ENCODE data around the gene UQCR11.

The UQCR11 gene

DNA sequence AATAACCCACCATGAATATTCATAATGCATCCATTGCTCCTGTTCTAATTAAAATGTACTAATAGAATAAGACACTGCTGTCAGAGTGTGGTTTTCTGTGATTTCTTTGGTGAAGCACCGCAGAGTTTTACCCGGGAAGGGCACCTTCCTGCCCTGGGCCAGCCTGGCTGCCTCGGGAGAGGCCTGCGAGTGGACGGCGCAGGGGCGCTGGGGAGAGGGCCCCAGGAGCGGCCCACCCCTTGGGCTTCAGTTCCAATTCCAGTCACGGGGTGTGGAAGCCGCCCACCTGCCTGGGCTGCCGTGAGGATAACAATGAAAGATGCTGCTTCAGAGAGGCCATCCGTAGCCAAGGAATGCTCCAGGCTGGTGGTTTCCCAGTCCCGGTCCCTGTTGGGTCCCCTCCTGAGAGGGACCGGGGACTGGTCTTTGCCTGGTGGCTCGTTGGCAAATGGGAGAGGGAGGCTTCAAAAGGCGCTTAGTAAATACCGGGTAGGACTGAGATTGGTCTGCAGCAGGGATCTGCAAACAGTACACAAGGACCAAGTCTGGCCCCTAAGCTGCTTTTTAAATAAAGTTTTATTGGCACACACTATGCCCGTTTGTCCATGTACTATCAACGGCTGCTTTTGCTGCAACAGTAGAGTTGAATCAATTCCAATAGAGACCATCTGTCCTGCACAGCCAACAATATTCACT is 29.1 kb upstream of the UQCR11 start:
- no peak for DNase-seq

GRCh38 chr19:1633269-1633826 is 28.1 kb upstream of the UQCR11 start:
- no peak for DNase-seq

DNA sequence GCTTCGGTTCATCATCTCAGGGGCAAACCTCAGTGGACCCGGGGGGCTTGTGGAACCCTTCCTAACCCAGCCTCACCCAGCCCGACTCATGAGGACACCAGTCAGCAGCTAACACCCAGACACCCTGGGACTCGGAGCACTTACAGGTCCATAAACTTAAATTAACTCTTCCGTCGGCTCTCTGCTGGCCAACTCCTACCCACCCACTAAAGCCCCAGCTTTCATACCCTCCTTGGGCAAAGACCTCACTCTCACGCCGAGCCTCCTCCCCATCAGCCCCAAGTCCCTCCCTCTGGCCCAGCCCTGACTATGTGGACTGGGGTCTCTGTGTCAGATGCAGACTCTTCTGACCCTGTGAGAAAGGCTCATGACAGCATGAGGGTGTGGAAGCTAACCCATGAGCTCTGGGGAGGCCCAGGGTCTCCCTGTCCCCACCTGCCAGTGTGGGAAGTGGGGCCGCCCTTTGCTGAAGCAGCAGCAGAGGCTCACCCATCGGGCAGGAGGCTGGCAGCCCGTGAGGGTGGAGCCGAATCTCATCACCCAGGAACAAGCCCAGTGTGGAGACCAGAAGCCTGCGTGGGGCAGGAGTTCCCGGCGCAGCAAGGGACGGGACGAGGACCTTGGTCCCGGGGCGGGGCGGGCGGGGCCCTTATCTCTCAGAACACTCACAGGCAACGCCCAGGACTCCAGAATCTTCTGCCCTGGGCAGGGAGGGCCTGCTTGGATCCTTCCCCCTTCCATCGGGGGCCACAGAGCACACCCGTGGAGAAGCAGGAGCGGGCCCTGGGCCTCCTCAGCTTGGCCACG is 27.4 kb upstream of the UQCR11 start:
- DNase-seq, result no peak

GRCh38 chr19:1631557-1632100 is 26.4 kb upstream of the UQCR11 start:
- no peak for DNase-seq

- DNase-seq, result no peak
Observed at GRCh38 chr19:1630811-1631210, 25.5 kb upstream of the UQCR11 start.

- DNase-seq, result no peak
Observed at GRCh38 chr19:1630012-1630411, 24.8 kb upstream of the UQCR11 start.

DNA sequence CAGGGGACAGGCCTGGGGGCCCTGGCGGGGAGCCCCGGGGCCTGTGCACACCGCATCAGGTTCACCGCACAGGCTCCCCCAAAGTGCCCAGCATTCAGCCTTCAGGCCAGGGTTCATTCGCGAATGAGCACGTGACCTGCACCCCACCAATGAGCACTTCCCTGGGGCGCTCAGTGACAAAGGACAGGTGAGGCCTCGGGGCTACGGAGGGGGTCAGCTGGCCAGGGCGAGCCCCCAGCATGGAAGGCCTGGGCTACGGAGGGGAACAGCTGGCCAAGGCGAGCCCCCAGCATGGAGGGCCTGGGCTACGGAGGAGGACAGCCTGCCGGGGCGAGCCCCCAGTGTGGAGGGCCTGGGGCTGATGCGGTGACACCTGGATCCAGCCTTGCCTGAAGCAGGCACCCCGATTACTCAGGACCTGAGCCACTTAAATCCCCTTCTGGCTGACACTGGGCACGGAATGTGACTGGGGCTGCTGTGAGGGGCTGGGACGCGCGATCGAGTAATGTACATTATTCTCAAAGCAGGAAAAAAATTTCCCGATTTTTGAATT is 24.1 kb upstream of the UQCR11 start:
- no peak for DNase-seq

DNA sequence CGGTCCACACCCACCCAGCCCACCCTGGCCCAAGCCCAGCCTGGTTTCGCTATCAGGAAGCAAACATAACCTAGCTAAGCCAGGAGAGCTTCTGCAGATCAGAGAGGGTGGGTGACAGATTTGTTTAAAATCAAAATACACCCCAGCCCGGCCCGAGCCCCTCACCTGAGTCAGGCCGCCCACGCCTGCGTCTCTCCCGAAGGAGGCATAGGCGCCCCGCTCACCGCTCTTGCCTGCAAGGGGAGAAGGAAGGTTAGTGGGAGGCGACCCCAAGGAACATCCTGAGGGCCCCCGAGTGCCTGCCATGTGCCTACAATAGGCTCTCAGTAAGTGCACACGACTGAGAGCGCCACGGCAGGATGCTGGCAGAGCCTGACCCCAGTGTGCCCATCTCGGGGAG is 21.9 kb upstream of the UQCR11 start:
- DNase-seq, result no peak

- no peak for DNase-seq
Observed at GRCh38 chr19:1626417-1627010, 21.3 kb upstream of the UQCR11 start.

DNA sequence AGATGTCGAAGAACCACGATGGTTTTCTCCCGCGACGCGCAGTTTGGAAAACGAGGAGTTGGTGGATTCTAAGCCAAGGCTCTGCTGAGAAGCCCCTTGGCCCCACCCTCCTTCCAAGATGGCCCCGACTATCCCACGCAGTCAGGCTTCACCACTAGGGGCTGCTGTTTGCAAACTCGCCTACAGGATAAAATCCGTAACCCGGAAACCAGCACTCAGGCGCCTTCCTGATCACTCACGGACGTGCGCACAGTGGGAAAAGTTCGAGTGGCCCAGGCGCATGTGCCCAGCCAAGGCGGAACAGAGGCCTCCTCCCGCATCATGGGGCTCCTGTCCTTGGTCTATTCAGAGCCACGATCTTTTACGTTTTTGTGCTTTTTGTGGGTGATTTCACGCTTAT is 19.2 kb upstream of the UQCR11 start:
- DNase-seq, result no peak

GRCh38 chr19:1622541-1622940 is 17.3 kb upstream of the UQCR11 start:
- DNase-seq, result no peak

DNA sequence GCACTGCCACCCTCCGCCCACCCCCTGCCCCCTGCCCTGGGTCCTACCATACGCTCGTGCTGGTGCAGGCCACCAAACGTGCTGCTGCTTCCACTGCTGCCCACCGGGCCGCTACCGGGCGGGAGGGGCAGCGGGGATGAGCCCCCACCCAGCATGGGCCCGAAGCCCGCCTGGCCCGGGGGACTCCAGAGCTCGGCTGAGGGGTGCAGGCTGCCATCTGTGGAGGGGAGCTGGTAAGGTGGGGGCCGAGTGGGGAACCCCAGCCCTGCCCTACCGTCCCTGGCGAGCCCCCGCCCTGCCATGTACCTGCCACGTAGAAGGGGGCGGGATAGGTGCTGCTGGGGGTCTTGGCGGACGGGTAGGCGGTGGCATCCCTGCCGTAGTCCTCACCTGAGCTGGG is 16.7 kb upstream of the UQCR11 start:
- DNase-seq, result no peak

- no peak for DNase-seq
Observed at GRCh38 chr19:1621574-1621973, 16.3 kb upstream of the UQCR11 start.

- no peak for DNase-seq
Observed at GRCh38 chr19:1621021-1621420, 15.8 kb upstream of the UQCR11 start.

- no peak for DNase-seq
Observed at GRCh38 chr19:1620502-1620901, 15.2 kb upstream of the UQCR11 start.

GRCh38 chr19:1619703-1620102 is 14.4 kb upstream of the UQCR11 start:
- no peak for DNase-seq

DNA sequence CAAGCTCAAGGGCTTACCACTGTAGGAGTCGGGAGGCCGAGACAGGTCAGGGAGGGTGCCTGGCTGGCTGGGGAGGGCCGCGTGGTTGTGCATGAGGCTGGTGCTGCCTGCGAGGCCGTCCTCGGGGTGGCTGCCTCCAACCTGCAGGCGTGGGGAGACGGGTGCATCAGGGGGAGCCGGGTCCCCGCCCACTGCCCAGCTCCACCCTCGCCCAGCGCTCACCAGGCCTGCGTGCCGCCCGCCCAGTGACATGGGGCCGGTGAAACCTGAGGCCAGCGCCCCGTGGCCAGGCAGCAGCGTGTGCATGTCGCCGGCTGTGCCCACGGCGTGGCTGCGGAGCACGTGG is 13.8 kb upstream of the UQCR11 start:
- no peak for DNase-seq

DNA sequence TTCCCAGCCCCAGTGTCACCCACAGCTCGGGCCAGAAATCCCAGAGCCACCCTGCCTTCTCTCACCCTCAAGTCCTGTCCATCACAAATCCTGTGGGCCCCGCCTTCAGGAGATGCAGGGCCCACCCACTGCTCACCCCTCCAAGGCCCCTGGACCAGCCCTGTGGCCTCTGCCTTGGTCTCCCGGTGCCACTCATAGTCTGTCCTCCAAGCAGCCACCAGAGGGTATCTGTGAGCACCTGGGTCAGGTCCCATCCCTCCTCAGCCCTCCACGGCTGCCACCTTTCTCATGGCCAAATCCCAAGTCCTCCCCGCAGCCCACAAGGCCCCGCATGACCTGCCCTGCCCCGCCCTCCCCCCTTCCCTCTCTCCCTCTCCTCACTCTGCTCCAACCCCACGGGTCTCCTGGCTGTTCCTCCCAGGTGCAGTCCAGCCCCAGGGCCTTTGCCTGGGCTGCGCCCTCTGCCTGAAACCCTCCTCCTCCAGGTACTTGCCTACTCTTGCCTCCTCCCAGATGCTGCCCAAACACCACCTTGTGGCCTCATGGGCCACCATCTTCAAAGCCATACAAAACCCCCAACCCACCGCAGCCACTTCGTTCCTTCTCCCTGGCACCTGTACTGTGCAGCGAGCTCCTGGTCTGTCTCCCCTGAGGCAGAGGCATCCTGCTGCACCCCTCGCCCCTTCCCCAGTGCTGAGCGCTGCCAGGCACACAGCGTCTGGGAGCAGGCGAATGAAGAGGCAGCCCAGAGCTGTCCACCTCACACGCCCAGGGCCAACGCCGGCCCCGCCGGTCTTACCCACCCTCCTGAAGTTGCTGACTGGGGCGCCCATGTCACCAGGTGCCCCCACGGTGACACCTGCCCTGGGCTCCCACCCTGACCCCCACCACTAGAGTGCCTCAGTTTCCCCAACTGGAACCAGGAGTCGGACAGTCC is 13.2 kb upstream of the UQCR11 start:
- no peak for DNase-seq

- no peak for DNase-seq
Observed at GRCh38 chr19:1616875-1617274, 11.6 kb upstream of the UQCR11 start.

DNA sequence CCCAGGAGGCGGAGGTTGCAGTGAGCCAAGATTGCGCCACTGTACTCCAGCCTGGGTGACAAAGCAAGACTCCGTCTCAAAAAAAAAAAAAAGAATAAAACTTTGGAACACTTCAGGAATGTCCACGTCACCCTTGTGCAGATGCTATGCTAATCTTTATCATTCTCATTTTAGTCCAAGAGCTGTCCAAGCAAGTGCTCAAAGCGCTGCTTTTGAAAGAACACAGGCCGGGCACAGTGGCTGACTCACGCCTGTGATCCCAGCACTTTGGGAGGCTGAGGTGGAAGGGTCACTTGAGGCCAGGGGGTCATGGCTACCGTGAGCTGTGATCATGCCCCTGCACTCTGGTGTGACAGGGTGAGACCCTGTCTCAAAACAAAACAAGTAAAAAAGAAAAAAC is 11.1 kb upstream of the UQCR11 start:
- DNase-seq, result no peak

DNA sequence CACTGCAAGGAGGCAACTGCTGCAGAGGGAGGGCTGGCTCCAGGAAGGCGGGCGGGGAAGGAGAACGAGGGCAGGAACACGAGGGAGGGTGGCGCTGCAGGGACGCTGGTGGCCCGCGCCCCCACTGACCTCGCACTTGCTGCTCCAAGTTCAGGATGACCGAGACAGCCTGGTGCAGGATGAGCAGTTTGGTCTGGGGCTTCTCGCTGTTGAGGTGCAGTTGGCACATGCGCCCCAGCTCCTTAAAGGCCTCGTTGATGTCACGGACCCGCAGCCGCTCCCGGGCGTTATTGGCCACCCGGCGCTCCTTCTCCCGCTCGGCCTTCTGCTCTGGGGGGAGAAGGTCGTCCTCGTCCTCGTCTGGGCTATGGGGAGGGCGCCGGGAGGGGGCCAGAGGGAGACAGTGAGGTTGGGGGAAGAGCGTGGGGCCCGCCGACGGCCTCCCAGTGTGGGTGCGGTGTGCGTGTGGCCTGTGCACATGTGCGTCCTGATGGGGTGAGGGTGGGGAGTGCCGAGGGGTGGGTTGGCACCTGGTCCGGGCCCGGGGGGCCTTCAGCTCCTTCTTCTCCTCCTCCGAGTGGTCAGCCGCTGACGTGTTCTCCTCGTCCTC is 10.0 kb upstream of the UQCR11 start:
- no peak for DNase-seq
